T-helper 22 cell (primary cell): ENCODE measurements around the gene RPL10A.

Experiments
- DNase-seq: peaks from one replicate; pipeline ENCODE4 v3.0.0-alpha.2; 2020; ENCODE audit warnings: low read depth

RPL10A gene

DNA sequence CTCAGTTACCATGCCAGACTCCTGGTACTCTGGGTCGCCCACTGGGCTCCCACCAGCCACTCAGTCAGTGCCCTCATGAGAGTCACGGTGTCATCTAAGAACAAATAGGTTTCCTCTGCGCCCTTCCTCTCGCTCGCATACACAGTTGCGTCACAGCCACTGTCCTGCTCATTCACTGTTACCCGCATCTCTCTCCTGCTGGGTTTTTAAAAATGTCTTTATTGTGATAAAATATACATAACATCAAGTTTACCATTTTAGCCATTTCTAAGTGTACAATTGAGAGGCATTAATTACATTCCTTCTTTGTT, 24.7 kb downstream of the RPL10A start:
- DNase-seq = no peak

DNA sequence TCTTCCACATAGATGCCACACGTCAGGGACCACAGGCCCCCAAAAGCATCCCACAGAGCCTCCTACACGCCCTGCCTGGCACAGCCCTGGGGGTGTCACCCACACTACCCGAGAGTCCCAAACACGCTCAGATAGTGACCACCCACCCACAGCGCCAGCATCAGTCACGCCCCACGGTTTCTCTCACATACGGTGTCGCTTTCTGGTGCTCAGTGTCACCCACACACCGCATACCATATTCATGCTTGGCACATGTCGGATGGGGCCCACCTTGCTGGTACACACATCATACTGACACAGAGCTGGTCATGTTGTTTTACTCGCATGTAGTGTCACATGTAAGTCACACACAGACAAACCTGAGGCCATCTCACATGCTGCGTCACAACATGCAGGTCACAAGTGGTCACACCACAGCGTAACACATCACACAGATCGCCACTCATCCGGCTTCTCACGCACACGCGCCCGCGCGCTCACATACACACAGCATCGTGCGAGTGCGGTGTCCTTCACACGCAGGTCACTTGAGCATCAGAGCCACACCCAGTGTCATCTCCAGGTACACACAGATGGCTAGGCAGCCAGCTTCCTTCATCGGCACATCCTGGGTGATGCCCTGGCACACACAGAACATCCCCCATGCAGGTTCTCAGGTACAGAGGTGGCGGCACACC, 25.2 kb downstream of the RPL10A start:
- DNase-seq = no peak

DNA sequence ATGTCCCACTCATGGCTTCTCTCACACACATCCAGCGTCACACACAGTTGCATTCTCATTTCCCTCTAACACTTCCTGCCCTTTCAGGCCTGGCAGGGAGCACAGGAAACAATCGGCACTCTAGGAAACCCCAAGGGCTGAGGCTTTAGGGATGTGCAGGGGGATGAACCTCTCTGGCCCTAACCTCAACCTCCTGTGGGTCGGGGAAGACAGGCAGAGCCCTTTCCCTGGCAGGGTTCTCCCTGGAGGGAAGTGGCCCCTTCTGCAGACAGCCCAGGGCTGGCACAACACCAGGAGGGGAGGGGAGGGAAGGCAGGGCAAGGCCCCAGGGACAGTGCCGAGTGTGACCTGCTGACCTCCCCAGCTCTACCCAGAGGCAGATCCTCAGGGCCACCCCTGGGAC, 26.0 kb downstream of the RPL10A start:
- no peak for DNase-seq

DNA sequence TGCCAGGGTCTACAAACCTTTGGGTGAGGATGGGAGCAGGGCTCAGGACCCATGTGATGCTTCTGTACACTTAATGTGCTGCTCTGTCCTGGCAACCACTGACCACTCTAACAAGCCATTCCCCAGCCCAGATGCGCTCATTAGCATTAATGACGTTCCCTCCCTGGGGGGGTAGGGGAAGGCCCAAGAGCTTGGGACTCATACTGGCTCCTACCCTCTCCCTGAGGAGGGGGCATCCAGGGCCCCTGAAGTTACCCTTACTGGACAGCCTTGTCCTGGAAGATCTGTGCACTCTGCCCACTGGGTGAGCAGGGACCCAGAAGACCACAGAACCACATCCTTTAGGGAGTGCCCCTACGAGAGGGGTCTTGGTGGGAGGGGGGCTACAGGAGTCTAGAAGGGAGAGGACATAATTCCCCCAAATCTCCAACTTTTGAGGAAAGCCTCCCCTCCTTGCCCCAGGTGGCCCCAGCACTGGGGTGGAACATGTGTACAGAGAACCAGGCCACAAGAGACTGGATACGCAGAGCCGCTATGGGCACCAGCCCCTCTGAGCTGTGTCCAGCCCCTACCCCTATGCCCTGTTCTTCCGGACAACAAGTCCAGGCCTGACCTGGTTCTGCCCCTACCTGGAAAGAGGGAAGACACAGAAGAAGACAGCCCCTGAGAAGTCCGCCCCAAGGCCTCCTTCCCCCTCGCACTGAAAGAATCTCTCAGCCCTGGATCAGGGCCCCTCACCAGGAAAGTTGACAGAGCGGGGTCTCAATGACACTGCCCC, 27.2 kb downstream of the RPL10A start:
- DNase-seq = no peak

DNA sequence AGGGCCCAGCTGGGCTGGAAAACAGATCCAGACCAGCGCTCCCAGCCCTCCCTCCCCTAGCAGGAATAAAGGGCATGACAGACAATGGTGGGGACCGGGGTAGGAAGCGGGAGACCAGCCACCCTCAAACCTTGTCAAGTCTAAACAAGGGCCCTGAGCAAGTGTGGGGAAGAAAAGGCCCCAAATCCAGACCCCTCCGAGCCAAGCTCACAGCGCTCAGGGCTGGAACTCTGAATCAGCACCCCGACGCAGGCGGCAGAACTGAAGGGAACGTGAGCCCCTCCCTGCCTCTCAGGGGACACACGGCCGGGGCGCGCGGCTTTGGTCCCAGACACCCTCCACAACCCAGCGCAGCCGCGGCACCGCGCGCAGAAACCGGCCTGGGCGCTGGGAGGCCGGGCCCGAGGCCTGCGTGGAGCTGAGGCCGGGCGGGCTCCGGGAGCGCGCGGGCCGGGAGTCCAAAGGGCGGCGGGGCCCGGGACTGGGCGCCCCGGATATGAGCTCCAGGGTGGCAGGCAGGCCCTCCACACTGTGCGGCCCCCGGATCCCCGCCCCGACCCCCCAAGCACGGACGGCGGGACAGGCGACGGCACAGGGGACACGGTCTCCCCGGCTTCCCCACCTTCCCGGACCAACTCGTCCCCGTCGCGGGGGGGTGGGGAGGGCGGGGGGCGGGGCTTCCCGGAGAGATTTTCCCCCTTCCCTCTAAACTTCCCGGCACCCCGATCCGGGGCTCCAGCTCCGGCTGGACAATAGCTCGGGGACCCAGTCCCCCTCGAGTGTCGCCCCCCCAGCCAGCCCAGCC, 28.0 kb downstream of the RPL10A start:
- no peak for DNase-seq

DNA sequence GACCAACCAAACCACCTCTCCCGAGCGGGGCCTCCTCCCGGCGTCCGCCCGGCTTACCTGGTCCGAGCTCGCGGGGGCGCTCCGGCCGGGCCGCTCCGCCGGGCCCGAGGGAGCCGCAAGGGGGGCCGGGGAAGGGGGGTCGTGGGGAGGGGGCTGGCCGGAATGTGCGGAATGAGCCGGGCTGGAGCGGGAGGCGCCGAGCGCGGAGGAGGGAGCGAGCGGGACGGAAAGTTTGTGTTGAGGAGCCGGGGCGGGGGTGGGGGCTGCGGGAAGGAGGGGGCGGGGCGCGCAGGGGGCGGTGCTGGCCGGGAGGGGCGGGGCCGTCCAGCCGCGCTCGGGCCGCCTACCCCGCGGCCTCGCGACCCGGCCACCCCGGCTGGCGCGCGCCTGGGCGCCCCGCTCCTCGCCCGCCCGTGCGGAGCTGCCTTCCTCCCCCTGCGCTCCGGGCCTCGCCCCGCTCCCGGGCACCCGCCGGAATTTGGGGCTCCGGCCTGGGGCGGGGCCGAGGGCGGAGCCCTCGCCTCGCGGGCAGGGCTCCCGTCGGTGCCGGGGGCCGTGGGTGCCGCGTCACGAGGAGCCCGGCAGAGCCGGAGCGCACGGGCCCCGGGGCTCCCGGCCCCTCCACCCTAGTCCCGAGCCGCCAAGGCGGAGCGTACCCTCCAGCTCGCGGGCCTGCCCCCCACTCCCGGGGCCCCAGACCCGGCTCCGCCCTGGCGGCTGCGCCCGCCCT, 28.8 kb downstream of the RPL10A start, which contains the start of gene TEAD3:
Gene TEAD3, minus strand, starts transcription at position 239 of the 730 bp plus-strand sequence.
- peak; percentile 36 for DNase-seq

DNA sequence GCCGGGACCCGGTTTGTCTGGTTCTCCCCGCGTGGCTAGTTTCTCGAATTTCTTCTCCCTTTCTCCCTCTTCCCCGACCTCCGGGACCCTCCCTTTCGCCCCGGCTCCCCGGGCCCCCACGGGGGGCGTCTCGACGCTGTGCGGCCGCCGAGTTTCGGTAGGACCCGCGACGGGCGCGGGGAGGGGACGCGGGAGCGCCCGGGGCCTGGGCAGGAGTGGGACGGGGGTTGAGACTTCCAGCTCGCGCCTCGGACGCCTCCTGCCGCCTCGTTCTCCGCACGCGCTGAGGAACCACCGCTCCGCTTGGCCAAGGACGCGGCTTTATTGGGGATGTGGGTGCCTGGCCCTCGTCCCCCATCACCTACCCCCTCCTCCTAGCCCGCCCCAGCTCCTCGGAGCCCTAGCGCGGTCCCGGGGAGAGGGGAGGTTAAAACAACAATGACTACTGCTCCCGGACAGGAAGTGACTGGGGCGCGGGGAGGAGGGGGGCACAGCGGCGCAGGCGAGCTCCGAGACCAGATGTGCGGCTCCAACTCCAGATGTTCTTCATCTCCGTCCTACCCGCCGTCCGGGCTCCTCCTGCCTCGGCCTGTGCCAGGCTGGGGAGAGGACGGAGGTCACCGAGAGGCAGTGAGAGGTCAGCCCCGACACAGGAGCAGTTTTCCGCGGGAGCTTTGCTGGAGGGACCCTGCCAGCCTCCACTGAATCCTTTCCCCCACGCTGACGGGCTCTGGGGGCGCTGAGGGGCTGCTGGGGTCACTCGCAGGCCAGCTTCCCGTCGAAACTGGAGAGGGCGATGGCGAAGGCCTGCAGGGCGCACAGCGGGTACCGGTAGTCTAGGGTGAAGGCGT, 29.6 kb downstream of the RPL10A start:
- no peak for DNase-seq

DNA sequence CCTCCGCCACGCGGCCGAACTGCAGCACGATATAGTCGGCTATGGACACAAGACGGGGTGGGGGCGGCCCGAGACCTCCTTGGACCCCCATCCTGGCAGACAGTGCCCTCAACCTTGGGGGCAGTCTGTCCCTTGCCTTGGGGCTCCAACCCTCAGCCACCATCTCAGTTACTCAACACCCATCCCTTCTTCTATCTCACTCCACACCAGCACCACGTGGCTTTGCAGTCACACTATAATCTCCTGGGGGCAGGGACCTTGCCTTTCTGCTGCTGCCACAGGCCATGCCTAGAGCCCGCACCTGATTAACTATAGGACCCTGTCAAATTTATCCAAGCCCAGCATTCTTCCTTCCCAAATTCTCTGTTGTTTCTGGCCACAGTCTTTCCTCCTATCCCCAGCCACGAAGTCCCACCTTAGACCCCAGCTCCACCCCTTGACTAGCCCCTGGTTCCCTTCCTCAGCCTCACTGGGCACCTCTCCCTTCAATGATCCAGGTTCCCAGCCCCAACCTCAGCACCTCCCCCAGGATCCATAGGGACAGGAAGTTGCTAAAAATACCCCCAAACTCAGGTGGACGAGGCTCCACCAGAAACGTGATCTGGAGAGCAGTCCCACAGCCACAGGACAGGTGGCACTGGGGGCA, 30.3 kb downstream of the RPL10A start:
- no peak for DNase-seq

DNA sequence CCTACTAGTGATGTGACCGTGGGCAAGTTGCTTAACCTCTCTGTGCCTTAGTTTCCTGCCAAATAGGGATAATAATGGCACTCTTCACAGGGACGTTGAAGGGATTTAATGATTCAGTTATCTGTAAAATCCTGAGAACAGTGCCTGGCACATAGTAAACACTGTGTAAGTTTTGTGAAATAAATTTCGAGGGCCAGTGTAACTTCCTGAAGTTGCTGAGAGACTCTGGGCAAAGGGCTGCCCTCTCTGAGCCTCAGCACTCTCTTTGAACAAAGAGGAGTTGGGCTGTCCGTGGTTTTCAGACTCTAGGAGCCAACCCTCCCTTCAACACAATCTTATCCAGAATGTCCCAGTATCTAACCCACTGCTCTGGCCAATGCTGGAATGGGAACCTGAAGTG, 31.2 kb downstream of the RPL10A start:
- DNase-seq = no peak

DNA sequence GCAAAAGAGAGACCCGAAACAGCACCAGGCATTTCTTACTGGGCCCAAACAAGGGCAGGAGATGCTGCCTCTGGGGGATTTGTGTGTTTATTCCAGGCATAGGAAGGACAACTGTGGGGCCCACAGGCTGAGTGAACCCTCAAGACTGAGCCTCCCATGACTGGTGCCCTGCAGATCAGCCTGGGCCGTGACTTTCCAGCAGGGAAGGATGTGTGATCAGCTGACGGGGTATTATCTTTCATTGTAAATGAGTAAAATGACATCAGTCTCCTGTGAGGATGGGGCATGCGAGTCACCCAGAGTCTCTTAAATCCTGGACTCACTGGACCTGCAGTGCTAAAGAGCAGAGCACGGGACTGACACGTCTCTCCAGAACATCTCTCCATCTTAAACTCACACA, 32.6 kb downstream of the RPL10A start:
- DNase-seq = no peak

DNA sequence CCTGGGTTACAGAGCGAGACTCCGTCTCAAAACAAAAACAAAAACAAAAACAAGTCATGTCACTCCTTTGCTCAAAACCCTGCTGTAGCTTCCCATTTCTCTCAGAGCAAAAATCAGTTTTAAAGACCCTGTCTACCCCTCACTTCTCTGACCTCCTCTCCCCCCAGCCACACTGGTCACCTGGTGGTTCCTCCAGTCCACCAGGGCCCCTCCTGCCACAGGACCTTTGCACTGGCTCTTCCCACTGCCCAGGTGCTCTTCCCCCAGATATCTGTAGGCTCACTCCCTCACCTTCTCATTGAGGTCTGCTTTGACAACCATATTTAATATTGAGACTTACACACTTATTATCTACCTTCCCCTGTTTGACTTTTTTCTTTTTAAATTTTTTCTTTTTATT, 33.6 kb downstream of the RPL10A start:
- no peak for DNase-seq

DNA sequence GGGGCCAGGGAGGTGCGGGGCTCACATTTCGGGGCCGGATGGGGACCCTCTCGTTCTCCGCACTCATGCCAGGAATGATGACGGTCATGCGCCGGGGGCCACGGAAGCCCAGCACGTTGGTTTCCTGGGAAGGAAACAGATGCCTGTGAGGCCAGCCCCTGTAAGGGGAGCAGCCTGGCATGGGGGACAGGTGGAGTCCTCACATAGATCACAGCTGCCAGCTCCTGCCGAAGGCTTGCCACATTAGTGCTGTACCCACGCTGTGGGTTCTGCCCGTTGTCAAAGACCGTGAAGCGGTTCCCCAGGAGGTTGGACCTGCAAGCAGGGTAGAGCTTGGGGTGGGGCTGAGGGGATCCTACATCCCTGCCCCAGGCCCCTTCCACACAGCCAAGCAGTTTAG, 35.3 kb downstream of the RPL10A start:
- no peak for DNase-seq

DNA sequence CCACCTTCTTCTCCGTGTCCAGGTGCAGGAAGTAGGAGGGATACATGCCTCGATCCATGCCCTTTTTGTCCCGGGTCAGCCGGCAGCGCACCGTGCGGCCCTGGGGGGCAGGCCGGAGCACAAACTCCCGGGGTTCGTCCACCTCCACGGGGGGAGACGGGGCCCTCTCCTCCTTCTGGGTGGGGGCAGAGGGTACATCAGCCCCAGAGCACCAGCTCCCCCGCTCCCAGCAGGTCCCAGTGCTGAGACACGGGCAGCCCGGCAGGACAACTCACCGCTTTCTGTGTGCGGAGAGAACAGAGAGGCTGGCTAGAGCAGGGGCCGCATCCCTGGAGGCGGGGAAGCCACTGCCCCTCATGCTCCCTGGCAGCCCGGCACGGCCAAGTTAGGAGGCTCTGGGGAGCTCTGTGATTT, 37.8 kb downstream of the RPL10A start:
- no peak for DNase-seq

DNA sequence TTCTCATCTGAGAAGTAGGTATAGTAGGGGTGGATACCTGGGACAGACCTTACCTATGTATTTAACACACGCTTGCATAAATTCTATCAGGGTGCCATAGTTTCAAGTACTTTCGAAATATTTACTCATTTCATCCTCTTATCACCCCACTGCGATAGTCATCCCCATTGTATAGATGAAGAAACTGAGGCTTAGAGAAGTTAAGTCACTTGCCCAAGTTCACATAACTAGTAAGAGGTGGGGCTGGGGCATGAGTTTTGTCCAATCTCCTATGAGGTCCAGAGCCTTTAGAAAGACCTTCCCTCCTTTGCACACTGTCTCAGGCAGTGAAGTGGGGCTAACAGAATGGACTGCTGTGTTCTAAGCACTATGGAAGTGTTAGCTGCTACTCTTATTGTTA, 38.3 kb downstream of the RPL10A start:
- DNase-seq = no peak

DNA sequence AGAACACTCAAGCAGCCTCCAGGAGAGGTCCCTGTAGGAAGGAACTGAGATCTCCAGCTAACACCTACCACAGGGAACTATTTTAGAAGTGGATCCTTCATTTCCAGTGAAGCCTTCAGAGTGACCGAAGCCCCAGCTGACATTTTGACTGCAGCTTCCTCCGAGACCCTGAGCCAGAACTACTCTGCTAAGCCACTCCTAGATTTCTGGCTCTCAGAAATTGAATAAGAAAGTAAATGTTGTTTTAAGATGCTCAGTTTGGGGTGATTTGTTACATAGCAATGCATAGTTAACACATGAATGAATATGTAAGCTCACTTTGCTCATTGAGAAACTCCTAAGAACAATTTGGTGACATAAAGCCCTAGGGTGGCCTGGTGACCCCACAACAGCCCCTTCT, 39.0 kb downstream of the RPL10A start:
- no peak for DNase-seq

DNA sequence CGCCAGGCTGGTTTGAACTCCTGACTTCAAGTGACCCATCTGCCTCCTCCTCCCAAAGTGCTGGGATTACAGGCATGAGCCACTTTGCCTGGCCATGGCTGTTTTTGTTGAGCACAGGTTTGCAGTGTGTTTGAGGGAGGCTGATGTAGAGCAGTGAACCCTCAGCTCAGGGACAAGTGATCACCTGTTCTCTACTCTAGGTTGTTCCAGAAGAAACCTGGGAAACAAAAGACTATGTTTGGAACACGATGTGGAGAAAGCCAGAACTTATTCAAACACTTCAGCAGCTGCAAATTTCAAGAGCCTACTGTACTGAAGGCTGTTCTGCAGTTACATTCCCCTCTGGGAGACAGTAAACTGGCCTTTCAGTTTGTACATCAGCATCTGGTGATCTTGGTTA, 39.8 kb downstream of the RPL10A start:
- DNase-seq = no peak

DNA sequence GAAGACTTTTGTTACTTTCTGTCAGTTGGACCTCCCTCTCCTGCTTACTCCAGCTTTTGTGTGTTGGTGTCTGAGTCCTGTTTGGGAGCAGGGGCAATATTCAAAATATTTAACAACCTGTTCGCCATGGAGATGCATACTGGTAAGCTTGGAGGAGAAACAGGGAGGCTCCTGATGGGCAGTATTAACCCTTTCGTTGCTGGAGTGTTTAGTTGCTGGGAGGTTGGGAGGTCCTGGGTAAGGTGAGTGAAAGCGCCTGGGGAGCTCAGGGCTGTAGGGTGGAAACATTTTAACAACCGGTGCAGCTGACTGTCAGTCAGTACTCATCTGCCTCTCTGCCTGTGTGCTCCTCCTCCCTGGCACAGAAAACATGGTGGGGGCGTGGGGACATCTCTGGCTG, 40.3 kb downstream of the RPL10A start:
- no peak for DNase-seq

DNA sequence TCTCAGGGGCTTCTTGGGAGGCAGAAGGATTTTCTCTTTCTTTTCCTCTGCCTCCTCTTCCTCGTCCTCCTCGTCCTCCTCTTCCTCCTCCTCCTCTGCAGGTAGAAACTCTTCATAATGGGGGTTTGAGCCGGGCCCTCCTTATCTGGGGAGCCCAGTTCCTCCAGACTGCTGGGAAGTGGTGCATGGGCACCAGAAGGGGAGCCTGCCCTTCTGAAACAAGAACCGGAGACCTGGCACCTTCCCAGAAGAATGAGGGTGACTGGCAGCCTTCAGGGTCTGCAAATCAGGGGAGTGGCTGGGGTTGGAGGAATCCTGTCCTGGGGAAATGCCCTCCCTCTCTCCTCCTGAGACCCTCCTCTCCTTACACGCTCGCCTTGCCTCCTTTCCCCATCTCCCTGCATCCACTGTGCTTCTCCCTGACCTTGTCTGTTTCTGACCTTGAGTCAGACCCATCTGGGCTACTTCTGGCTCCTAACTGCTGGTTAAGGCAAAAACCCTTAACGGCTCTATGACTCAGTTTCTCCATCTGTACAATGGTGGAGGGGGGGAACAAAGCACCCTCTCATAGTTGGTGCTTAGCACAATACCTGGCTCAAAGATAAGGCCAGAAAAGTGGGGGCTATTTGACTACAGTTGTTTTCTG, 42.8 kb downstream of the RPL10A start:
- DNase-seq = no peak

DNA sequence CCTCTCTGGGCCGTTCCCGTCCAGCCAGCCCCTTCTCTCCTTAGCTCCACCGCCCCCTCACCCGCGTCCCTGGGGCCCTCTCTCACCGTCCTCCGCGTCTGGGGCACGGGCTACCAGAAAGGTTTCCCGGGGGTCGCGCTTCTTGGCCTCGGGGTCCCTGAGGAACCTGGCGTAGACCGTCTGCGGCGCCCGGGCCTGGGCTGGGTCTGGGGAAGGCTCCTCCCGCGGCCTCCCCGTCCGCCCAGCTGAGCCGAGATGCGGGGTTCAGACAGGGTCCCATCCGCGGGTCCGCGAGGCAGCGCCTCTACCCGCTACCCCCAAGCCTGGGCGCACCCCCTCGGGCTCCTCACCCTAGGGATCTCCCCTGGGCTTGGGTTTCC, 43.4 kb downstream of the RPL10A start:
- no peak for DNase-seq

DNA sequence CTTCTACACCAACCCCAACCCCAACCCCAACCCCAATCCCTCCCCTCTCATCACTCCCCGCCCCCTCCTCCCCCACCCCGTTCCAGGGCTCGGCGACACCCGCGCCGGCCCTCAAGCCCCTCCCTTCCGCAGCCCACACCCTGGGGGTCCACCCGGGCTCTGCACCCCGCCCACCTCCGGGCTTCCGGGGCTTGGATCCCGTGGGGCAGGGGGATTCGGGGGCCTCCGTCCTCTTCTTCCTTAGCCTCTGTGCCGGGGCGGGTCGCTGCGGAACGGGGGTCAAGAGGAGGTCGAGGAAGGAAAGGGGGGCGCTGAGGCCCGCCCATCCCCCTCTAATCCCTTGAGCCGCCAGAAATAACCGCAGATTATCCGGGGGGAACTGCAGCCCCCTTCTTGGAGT, 43.8 kb downstream of the RPL10A start:
- no peak for DNase-seq

DNA sequence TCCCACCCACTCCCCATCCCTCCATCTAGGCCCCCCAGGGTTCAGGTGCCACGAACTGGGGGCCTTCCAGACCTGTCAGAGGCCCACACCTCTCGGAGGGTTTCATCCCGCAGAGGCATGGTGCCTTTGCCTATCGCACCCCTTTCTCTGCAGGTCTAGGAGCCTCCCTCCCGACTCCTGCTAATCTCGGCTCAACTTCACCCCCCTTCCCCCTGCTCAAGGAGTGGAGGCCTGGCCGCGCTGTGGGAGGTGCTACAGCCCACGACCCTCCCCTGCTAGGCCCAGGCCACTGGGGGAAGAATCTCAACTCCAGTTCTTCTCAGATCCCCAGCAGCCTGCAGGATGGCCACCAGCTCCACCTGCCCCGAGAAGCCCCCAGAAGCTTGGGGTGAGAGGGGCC, 44.5 kb downstream of the RPL10A start, which contains the start of gene TULP1:
Gene TULP1, minus strand, starts transcription at position 157 of the 400 bp plus-strand sequence. Its CDS starts 38 bp downstream, at position 119.
- no peak for DNase-seq
